HG02588 (cell line): ENCODE results near the gene FGR.

Experiments used
- ATAC-seq: cut with Tn5 transposase; IDR thresholded peaks from one replicate; pipeline ENCODE4 v1.9.1; 2021; ENCODE audit warnings: mild to moderate bottlenecking, moderate library complexity; ENCODE audit not compliant: unreplicated experiment

The FGR gene

DNA sequence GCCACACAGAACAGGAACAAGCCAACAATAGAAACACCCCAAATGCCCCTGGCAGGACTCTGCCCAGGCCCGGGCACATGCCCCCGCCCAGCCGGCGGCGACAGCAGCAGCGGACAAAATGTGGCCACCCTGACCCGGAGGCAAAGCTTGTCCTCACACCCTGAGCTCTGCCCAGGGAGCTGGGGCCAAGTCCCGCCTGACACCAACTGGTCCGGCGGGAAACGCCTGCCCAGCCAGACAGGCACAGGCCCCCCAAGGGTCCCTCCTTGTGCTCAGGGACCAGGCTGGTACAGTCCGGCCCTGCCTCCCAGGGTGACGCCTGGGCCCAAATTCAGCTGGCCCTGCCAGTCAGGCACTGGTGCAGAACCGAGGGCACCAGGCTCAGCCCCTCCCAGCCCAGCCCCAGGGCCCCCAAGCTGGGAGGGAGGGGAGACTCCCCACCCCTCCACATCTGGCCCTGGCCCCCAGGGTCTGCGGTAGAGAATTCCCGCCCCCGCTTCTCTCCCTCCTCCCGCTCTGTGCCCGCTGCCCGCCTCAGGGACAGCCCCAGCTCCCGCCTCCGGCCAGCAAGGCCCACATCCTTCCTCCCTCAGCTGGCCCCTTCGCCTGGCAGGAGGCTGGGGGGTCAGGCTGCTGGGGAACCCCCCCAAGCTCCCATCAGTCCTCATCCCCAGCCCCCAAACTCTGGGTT lies 33.1 kb downstream of the FGR start:
- no peak for ATAC-seq

DNA sequence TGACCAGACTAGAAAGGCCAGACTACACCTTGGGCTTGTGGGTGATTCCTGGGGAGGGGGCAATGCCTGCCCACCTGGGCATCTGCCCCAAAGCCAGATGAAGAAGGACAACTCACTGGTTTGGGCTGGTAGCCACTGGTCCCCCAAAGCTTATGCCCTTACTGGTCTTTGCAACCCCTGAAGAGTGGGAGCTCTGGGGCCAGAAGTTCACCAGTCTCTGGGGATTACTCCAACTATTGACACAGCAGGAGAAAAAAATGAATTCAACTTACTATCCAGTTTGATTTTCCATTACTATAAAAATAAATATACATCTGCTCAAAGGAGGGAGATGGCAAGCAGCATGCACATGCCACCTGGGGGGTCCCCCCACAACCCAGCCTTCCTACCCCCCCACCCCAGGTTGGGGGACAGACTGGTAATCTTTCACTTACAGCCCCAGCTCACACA lies 33.6 kb downstream of the FGR start:
- no peak for ATAC-seq

DNA sequence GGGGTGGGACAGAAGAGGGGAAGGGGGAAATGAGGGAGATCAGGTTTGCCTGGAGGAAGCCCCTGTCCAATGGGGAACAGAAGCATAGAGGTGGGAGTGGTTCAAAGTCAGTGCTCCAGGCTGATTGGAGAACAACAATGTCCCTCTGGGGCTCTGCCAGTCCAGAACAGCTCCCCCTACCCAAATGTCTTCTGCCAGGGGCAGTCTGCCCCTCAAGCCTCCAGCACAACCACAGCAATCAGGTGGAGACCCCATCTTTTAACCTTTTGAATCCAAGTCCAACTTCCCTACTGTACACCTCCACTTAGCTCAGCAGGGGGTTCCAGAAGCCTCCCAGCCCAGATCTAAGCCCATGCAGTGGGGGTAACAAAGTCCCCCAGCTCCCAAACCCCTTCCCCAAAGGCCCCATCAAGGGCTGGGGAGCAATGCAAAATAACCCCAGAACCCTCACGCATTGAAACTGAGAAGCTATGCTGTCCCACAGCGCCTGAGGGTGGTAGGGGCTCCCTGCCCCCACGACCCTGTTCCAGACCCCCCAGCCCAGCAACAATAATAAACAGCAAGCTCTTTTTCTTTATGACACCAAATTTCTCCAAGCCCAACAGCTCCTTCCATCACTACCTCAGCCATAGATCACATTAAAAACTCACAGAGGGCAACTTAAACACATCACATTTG lies 34.3 kb downstream of the FGR start:
- ATAC-seq, result no peak

DNA sequence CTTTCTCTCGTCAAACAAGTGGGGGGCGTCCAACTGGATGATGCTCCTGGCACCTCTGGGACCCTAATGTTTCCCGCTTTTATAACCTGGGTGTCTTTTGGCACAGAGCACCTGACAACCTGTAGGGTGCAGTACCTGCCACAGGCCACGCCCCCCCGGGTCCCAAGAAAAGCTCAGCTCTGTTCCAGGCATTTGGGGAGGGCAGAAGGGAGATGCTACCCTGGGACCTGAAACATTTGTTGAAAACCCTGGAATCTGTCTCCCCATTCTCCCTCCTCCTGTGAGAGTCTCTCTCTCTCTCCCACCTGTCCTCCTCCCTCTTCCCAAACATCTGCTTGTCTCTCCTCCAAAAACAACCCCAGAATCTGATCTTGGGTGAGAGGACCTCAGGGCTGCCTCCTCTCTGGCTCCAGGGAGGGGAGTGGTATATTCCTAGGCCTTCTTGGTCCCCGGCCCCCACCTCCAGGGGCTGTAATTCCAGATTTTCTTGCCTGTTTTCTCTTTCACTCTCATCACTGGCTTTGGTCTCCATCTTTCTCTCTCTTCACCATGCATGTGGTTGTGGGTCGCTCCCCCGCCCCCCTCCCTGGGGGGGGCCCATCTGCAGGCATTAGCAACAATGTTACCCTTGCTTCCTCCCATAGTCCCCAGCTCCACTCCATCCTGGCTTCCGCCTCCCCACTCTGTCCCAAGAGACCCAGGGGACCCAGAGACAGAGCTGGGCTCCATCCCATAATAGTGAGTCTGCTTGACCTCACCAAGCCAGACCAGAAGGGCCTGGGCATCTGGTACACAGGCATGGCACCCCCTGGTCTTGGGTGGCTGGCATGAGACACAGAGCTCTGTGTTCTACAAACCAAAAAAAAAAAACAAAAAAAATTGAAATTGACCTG lies 35.1 kb downstream of the FGR start:
- no peak for ATAC-seq

DNA sequence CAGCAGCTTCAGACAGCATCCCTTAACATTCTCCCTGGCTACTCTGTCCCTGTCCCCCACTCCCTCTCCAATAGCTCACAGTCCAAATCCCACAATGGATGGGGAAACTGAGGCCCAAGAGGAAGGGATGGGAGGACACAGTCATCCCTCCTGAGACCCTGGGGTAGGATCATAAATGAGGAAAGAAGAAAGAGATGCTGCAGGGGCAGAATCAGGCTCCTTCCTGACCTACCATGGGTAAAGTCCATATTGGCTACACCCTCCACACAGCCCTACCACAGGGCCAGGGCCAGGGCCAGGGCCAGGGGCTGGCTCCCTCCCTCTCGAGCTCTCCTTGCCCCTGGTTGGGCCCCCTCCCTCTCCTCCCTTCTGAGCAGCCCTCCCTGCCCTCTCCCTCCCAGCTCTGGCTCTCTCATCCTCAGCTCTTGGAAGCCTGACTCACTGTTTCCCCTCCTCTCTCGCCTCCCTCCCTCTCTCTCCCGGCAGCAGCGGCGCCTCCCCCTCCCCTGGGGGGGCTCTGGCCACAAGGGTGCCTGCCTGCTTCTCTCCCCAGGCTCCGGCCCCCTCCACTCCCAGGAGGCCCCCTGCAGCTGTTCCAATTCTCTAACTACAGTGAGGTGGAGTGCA lies 36.0 kb downstream of the FGR start:
- no peak for ATAC-seq

DNA sequence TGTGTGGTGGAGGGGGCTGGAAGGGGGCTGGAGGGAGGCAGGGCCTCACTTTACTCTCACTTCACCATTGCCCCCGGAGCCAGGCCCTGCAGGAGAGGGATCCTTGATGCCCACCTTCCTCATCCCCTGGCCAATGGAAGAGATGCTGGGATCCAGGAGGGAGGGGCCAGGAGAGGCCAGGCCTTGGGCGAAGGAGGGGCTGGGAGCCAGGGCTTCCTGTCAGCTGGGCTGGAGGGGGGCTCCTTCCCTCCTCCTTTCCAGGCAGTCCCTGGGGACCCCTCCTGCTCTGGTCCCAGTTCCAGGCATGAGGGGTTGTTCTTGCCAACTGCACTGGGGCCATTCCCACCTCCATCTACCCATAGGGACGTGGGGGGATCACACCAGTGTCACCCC lies 36.7 kb downstream of the FGR start:
- ATAC-seq, result no peak

DNA sequence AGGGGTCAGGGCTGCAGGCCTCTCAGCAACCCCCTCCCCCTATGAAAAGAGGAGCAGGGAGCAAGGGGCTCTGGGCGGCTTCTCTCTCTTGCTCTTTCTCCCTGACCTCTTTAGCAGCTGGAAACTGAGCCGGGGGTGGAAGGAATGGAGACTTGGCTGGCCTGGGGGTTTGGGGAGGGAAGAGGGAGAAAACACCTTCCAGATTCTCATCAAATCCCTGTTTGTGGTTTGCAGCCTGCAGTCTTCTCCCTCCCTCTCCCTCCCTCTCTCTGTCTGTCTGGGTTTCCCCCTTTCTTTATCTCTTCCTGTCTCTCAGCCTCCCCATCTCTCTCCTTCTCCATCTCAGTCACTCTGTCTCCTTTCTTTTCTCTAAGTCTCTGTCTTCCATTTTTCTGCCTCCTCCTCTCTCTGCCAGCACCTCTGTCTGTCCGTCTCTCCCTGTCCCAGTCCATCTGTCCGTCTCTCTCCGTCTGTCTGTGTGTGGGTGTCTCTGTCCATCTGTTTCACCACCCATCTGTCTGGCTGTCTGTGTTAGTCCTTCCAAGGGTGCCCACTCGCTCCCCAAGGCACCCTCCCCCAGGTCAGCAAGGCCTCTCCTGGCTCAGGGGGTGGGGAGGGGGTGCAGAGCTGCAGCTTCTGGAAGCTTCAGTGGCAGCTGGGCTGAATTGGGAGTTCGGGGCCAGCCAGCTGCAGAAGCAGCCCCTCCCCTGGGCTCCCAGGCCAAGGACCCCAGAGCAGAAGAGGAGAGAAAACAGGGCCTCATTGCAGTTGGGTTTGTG lies 37.3 kb downstream of the FGR start:
- no peak for ATAC-seq

DNA sequence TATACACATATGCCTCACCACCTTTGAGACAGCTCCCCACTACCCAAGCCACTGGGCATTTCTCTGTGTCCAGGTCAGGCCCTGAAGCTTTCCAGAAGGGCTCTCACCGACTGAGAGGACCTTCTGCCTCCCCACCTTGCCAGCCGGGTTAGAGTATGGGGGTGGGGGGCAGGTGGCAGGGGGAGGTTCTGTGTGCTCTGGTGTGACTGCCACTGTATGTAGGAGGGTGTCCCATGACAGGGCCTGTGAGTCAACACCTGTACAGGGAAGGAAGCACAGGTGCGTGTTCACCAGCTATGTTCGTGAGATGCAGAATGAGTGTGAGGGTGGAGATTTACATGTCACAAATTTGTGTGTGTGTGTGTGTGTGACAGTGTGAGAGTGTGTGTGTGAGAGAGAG lies 38.0 kb downstream of the FGR start:
- ATAC-seq, result no peak

DNA sequence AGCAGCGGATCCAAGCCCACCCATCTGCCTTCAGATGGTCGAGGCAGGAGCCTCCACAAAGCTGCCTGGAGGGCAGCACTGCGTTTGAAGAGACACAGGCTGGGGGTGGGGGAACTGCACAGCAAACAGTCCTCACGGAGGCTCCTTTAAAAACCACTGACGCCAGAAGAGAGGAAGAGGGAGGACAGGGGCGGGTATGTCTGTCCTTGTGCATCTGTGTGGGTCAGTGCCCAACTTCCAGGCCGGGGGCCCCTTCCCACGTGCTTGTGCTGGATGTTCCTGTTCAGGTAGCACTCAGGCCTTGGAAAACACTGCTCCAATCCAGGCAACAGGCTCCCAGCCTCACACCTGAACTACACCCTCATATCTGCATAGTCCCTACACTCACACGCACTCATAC lies 38.7 kb downstream of the FGR start:
- ATAC-seq, result no peak

DNA sequence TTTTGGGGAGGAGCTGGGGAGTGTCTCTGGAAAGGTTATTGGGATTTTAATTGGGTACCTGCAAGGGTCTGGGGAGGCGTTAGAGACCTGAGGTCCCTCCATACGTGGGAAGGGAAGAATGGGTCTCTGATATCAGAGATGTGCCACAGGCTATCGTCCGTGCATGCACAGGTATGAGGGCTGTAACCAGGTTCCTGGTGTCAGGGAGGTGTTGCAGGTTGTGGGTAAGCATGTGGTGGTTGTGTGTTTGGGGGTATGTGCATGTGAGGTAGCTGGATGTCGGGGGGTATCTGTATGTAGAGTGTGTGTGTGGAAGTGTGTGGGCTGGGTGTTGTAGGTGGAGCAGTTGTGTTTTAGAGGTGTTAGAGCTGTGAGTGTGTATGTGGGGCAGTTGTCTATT lies 39.4 kb downstream of the FGR start:
- no peak for ATAC-seq

DNA sequence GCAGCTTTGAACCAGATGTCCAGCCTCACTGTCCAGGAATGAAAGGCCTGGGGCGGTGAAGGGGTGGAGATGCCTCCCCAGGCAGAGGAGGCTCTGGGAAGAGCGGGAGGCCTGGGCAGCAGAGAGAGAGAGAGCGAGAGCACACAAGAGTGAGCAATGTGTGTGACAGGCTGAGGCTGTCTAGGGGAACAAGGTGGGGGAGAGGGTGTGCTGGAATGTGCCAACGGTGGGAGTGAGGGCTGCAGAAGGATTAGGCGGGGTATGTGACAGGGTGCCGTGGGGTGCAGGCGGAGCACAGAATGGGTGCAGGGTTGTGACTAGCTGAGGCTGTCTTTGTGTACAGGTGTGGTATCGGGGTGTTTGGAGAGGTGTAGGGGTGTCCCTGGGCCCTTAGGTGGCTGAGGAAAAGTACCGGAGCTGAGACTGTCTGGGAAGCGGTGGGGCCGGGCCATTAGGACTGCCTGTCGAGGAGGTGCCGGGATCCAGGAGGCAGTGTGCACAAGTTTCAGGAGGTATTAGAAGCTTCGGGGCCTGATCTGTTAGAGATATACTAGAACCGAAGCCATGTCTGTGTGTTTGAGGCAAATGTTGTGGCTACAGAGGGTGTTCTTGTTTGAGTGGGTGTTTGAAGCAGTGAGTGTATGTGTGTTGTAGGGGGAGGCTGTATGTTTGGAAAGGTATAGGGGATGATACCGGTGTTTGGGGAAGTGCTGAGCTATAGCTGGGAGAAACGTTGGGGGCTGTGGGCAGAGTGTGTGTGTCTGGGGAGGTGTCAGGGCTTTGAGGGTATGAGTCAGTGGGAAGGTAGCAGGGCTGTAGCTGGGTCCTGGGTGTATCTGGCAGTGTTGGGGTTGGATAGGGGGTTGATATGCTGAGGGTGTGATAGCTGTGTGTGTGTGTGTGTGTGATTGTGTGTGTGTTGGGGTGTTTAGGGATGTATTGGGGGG lies 40.1 kb downstream of the FGR start:
- ATAC-seq, result no peak

DNA sequence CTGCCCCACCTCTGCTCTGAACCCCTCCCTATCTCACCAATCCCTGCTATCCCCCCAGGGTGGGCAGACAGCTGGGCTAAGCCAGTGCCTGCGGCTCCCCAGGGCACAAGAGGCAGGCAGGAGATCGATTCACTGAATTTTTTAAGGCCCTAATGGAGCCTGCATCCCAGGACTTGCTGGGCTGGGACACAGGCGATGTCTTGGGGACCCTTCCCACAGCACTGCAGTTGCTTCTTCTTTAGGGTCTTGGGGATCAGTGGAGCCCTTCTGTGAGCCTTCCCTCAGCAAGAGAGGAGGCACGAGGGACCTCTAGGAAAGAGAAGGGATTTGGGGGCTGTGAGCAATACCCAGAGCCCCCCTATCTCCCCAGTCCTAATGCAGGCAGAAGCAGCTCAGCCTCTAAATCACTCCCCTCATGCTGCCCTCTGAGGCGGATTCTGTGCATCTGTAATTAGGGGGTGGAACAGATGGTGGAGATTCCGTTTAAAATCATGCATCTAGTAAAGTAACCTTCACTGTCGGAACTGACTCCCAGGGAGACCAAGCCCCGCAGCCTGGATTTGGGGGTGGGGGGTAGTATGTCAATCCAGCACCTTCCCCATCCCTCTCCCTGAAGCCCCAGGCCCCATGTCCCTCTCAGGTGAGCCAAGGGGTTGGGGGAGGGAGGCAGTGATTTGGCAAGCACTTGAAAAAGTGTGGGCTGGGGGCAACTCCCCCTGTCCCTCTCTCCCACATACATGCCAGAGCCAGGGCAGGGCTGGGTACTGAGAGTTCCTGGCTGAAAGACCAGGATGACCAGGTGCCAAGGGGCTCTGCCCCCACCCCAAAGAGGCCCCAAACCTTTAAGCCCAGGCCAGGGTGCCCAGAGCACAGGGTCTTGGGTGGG lies 41.1 kb downstream of the FGR start:
- no peak for ATAC-seq

DNA sequence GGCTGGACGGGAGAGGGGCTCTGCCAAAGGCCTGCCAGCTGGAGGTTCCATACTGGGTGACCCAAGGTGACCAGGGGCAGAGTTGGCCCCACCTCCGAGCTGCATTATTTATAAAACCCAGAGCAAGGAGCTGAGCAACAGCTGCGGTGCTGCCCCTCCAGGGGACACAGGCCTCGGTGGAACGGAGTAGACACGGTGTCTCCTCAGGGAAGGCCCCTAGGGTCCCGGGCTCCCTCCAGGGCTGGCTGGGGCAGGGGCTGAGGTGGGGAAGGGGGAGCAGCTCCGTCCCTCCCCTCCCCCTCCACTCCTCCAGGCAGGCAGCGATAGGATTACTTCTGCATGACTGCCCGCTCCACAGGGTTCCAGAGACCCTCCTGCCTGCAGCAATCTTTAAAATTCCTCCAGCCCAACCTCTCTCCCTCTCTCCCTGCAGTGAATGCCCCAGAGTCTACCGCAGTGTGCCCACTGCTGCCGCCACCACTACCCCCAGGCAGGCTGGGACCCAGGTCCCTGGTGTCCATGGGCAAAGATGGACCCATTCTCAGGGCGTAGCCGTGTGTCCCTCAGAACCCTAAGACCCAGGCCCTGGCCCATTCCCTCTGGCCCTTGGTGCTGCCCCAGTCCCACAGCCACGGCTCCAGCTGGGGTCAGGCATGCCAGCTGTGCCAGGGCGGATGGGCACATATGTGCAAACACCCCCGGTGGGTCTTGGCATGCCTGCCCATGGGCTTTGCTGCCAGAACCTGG lies 41.9 kb downstream of the FGR start:
- ATAC-seq, result no peak

DNA sequence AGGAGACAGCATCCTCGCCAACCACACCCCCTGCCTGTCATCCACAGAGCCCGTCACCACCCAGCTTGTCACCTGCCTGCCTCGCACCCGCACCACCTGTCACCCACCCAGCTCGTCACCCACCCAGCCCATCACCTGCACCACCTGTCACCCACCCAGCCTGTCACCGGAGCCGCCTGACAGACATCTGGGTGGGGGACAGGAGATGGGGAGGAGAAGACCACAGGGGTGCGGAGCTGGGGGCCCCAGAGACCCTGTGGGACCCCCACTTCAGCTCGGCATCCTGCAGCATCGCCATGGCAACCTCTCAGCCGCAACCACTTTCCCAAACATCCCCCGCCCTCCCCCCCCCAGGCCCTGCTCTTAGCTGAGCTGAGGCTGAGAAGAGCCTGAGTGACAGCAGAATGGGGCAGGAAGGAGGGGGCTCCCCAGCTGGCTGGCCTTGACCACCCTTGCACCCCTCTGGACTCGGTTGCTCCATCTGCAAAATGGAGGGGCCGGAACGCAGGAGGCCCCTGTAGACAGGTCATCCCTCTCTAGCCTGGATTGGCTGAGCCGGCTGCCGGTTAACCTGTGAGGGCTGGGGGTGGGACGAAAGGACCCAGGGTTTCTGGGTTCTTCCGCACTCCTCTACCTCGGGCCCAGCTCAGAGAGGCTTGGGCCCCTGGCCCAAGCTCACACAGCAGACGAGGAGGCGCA lies 42.6 kb downstream of the FGR start:
- no peak for ATAC-seq

DNA sequence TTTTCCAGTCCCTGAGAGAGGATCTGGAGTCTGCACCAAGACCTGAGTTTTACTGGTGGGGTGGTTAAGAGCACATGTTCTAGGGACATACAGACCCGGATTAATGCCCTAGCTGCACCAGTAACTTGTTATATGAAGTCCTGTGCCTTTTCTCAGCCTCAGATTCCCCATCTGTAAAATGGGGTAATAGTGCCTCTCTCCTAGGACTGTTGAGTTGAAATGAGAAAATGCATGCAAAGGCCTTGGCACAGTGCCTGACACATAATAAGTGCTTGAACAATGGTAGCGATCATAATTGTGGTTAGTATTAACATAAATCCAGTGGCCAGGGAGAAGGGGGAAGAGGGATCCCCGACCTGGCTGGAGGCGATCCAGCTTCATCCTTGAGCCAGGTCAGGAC lies 43.4 kb downstream of the FGR start:
- no peak for ATAC-seq

DNA sequence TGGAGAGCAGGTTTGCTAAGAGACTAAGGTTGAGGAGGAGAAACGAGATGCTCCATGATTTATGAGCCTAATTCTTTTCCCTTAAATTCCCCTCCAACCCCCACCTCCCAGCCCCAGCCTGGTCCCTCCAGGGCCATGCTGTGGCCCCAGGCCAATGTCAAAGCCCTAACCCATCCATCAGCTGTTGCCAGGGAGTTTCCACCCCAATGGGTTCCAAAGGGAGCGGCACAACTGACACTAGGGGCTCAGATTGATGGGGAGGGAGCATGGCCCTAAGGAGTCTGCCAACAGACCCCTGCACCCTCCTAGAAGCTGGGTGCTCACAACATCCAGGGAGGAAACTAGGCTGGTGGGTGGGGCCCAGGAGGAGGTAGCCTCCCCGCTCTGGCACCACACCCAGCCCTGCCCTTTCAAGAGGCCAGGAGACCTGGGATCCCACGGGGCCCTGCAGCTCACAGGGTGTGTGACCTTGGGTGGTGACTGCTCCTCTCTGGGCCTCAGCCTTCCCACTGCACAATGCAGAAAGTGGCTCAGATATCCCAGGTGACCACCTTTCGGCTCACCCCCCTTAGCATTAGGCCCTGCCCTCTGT lies 44.0 kb downstream of the FGR start:
- ATAC-seq, result no peak
